IMR-90 (cell line): ENCODE results near the gene STON2.

Experiments used
- BHLHE40 ChIP-seq: fragments of 150-350 bp; IDR thresholded peaks from 2 replicates; pipeline ENCODE4 v1.6.1; 2016; ENCODE audit warnings: mild to moderate bottlenecking, low read depth, low read length
- CEBPB ChIP-seq: IDR thresholded peaks from 2 replicates; pipeline ENCODE4 v1.6.1; 2012; ENCODE audit warnings: low read depth, low read length, improper control_type of control experiment
- MAZ ChIP-seq: IDR thresholded peaks from 2 replicates; pipeline ENCODE4 v1.6.1; 2012; ENCODE audit warnings: low read depth, mild to moderate bottlenecking, low read length, improper control_type of control experiment, moderate library complexity, borderline replicate concordance
- POLR2A ChIP-seq: IDR thresholded peaks from 2 replicates; pipeline ENCODE4 v1.6.1; 2012; ENCODE audit warnings: mild to moderate bottlenecking, low read depth, low read length
- RAD21 ChIP-seq: IDR thresholded peaks from 2 replicates; pipeline ENCODE4 v1.6.1; 2012; ENCODE audit warnings: low read length, improper control_type of control experiment
- RFX5 ChIP-seq: IDR thresholded peaks from 2 replicates; pipeline ENCODE4 v1.8.0; 2012; ENCODE audit warnings: low read depth, mild to moderate bottlenecking, low read length, moderate library complexity
- USF2 ChIP-seq: fragments of 150-350 bp; IDR thresholded peaks from 2 replicates; pipeline ENCODE4 v1.6.1; 2017; ENCODE audit warnings: mild to moderate bottlenecking, antibody characterized with exemption, low read length, low read depth
- TF ChIP-seq, protein P1 (sequence below): conservative IDR thresholded peaks from 2 replicates; pipeline ENCODE4 v1.5.1; 2012; ENCODE audit warnings: mild to moderate bottlenecking, low read depth, low read length, improper control_type of control experiment
- TF ChIP-seq, protein P2 (sequence below): fragments of 150-350 bp; IDR thresholded peaks from 2 replicates; pipeline ENCODE4 v1.6.1; 2016; ENCODE audit warnings: low read depth, mild to moderate bottlenecking, low read length, moderate library complexity, borderline replicate concordance

DNA sequence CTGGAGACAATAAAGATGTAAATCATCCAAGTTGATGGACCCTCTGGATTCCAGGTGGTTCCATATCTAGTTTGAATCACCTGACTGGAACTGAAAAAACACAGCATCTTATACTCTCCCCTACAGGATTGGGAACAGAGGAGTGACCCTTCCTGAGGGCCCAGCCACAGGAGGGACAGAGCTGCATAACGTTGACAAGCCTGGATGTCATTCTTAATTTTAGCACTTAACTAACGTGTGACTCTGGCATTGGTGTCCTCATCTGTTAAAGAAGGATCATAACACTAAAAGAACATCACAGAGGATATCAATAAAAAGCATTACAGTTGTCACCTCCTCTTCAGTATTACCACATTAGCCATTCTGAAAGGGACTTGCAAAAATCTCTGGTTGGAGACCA lies 47.7 kb downstream of the STON2 start:
- no peak for TF ChIP-seq RAD21
- no peak for TF ChIP-seq MAZ
- no peak for TF ChIP-seq USF2
- TF ChIP-seq POLR2A = no peak
- TF ChIP-seq, protein P1, sequence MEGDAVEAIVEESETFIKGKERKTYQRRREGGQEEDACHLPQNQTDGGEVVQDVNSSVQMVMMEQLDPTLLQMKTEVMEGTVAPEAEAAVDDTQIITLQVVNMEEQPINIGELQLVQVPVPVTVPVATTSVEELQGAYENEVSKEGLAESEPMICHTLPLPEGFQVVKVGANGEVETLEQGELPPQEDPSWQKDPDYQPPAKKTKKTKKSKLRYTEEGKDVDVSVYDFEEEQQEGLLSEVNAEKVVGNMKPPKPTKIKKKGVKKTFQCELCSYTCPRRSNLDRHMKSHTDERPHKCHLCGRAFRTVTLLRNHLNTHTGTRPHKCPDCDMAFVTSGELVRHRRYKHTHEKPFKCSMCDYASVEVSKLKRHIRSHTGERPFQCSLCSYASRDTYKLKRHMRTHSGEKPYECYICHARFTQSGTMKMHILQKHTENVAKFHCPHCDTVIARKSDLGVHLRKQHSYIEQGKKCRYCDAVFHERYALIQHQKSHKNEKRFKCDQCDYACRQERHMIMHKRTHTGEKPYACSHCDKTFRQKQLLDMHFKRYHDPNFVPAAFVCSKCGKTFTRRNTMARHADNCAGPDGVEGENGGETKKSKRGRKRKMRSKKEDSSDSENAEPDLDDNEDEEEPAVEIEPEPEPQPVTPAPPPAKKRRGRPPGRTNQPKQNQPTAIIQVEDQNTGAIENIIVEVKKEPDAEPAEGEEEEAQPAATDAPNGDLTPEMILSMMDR = no peak
- TF ChIP-seq, protein P2, sequence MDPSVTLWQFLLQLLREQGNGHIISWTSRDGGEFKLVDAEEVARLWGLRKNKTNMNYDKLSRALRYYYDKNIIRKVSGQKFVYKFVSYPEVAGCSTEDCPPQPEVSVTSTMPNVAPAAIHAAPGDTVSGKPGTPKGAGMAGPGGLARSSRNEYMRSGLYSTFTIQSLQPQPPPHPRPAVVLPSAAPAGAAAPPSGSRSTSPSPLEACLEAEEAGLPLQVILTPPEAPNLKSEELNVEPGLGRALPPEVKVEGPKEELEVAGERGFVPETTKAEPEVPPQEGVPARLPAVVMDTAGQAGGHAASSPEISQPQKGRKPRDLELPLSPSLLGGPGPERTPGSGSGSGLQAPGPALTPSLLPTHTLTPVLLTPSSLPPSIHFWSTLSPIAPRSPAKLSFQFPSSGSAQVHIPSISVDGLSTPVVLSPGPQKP = no peak
- no peak for TF ChIP-seq CEBPB
- no peak for TF ChIP-seq RFX5
- no peak for TF ChIP-seq BHLHE40
